GM23338 (cell line): ENCODE measurements around the gene THSD8. TPM values are rescaled to one million over a fixed set of nuclear protein-coding genes. Genes with fewer than 3 reads are reported as not detected.

Source experiments
- ATAC-seq: fragments of 200-7000 bp; cut with Tn5 transposase; 3 replicates; pipeline ENCODE4 v1.9.1; 2020
- DNase-seq: peaks from one replicate; pipeline ENCODE4 v3.0.0-alpha.2; 2015; ENCODE audit warnings: low spot score
- H2AFZ ChIP-seq: fragments of 200-600 bp; sonication (generic); 2 replicates; pipeline ENCODE4 v1.8.0; 2016; ENCODE audit warnings: antibody characterized with exemption, mild to moderate bottlenecking, moderate library complexity
- H3F3A ChIP-seq: fragments of 200-600 bp; sonication (generic); replicated peaks from 2 replicates; pipeline ENCODE4 v1.8.0; 2017; ENCODE audit warnings: antibody characterized with exemption, mixed run types, low read depth
- H3K27ac ChIP-seq: fragments of 200-600 bp; sonication (generic); 2 replicates; pipeline ENCODE4 v1.6.1; 2016; ENCODE audit warnings: low read depth
- H3K27me3 ChIP-seq: fragments of 200-600 bp; sonication (generic); 2 replicates; pipeline ENCODE4 v1.8.0; 2016; ENCODE audit warnings: mild to moderate bottlenecking, mixed run types, moderate library complexity; ENCODE audit not compliant: insufficient read depth
- H3K36me3 ChIP-seq: fragments of 200-600 bp; sonication (generic); 2 replicates; pipeline ENCODE4 v1.8.0; 2016; ENCODE audit warnings: mild to moderate bottlenecking; ENCODE audit not compliant: insufficient read depth
- H3K4me1 ChIP-seq: fragments of 200-600 bp; sonication (generic); 2 replicates; pipeline ENCODE4 v1.8.0; 2016; ENCODE audit warnings: mild to moderate bottlenecking, moderate library complexity; ENCODE audit not compliant: insufficient read depth
- H3K4me2 ChIP-seq: fragments of 200-600 bp; sonication (generic); 2 replicates; pipeline ENCODE4 v1.7.1; 2017; ENCODE audit warnings: mixed run types
- H3K4me3 ChIP-seq: fragments of 200-600 bp; sonication (generic); 2 replicates; pipeline ENCODE4 v1.6.1; 2016; ENCODE audit warnings: mixed run types
- H3K79me2 ChIP-seq: fragments of 200-600 bp; sonication (generic); replicated peaks from 2 replicates; pipeline ENCODE4 v1.8.0; 2017; ENCODE audit warnings: mild to moderate bottlenecking; ENCODE audit not compliant: insufficient read depth
- H3K9me2 ChIP-seq: fragments of 200-600 bp; sonication (generic); 2 replicates; pipeline ENCODE4 v1.8.0; 2017; ENCODE audit not compliant: insufficient read depth
- H4K20me1 ChIP-seq: fragments of 200-600 bp; sonication (generic); replicated peaks from 2 replicates; pipeline ENCODE4 v1.8.0; 2017; ENCODE audit warnings: mild to moderate bottlenecking; ENCODE audit not compliant: insufficient read depth
- H3K27ac Mint-ChIP-seq: 2 replicates; pipeline ENCODE4 v1.8.0; 2020; ENCODE audit warnings: inconsistent platforms, mild to moderate bottlenecking, moderate library complexity, mixed read lengths
- H3K27me3 Mint-ChIP-seq: 3 replicates; pipeline ENCODE4 v1.8.0; 2022; ENCODE audit warnings: low read depth, mild to moderate bottlenecking, moderate library complexity, mixed read lengths, inconsistent platforms; ENCODE audit not compliant: insufficient read depth, poor library complexity
- H3K36me3 Mint-ChIP-seq: 3 replicates; pipeline ENCODE4 v1.8.0; 2021; ENCODE audit warnings: low read depth, mild to moderate bottlenecking, inconsistent platforms, moderate library complexity, mixed read lengths
- H3K4me1 Mint-ChIP-seq: 3 replicates; pipeline ENCODE4 v1.8.0; 2020; ENCODE audit warnings: mild to moderate bottlenecking, inconsistent platforms, mixed read lengths
- H3K4me3 Mint-ChIP-seq: 3 replicates; pipeline ENCODE4 v1.8.0; 2021; ENCODE audit warnings: moderate library complexity, mild to moderate bottlenecking, inconsistent platforms, mixed read lengths
- H3K9me3 Mint-ChIP-seq: 3 replicates; pipeline ENCODE4 v1.8.0; 2020; ENCODE audit warnings: moderate library complexity, mild to moderate bottlenecking, inconsistent platforms, mixed read lengths
- CTCF ChIP-seq, 2 experiments: fragments of 200-600 bp in 1 of 2; sonication (generic) in 1 of 2; conservative IDR thresholded peaks; 2 replicates each; pipeline versions ENCODE4 v1.5.1 to v1.6.1; 2016 to 2017; ENCODE audit warnings: antibody characterized with exemption in 2 of 2, low read depth in 2 of 2, mild to moderate bottlenecking in 2 of 2, moderate library complexity in 1 of 2
- ETS1 ChIP-seq: IDR thresholded peaks from 2 replicates; pipeline ENCODE4 v1.6.1; 2016; ENCODE audit warnings: antibody characterized with exemption
- EZH2 ChIP-seq: fragments of 200-600 bp; sonication (generic); IDR thresholded peaks from one replicate; pipeline ENCODE4 v1.8.0; 2017; ENCODE audit warnings: antibody characterized with exemption, mild to moderate bottlenecking, low read depth; ENCODE audit not compliant: unreplicated experiment
- EZH2phosphoT487 ChIP-seq: fragments of 200-600 bp; sonication (generic); IDR thresholded peaks from one replicate; pipeline ENCODE4 v1.8.1; 2018; ENCODE audit warnings: antibody characterized with exemption; ENCODE audit not compliant: unreplicated experiment
- NANOG ChIP-seq: IDR thresholded peaks from 2 replicates; pipeline ENCODE4 v1.6.1; 2016; ENCODE audit warnings: antibody characterized with exemption, borderline replicate concordance
- REST ChIP-seq: IDR thresholded peaks from one replicate; pipeline ENCODE4 v1.6.1; 2018; ENCODE audit warnings: antibody characterized with exemption; ENCODE audit not compliant: unreplicated experiment
- ZNF114 ChIP-seq: fragments of 250-450 bp; sonication (Bioruptor Pico); IDR thresholded peaks from 2 replicates; pipeline ENCODE4 v1.5.0; 2020; ENCODE audit warnings: mild to moderate bottlenecking, moderate library complexity
- ZNF331 ChIP-seq: fragments of 250-450 bp; sonication (Bioruptor Pico); IDR thresholded peaks from 2 replicates; pipeline ENCODE4 v1.5.0; 2020; ENCODE audit warnings: low read depth, mild to moderate bottlenecking, moderate library complexity
- ZNF462 ChIP-seq: fragments of 250-450 bp; sonication (Bioruptor Pico); IDR thresholded peaks from 2 replicates; pipeline ENCODE4 v1.5.0; 2020; ENCODE audit warnings: mild to moderate bottlenecking, moderate library complexity
- polyA plus RNA-seq: library from polyadenylated mRNA; unstranded; fragments of >200 nt; fragmentation: Nextera tagmentation; extraction: Ambion mirVana; gene quantifications from 2 replicates; pipeline ENCODE4 v1.2.1, GENCODE V29; 2016
- total RNA-seq: library from RNA; depleted of rRNA; stranded (reverse); fragments of >200 nt; shearing (Covaris generic); gene quantifications from 2 replicates; pipeline ENCODE4 v1.2.3, GENCODE V29; 2014

The THSD8 gene
- total and polyA plus RNA-seq, 2 experiments from 2014 or later: 0.38 to 38.5 TPM

GRCh38 chr19:12767150-12767549 lies 34.7 kb upstream of the THSD8 start:
- Histone ChIP-seq H3K4me1 (peaks cover 9% of the 10 kb centered on the region; the same call in 1 of the 2 replicates), H4K20me1 (no peaks in the 10 kb centered on the region; the same call in 1 of the 2 replicates), H3K4me3 (no peak overlapping the region), H3K27me3 (no peaks in the 10 kb centered on the region), H2AFZ (no peak overlapping the region), H3K36me3 (0 out of 2 replicates have a peak, but pooled peaks cover 9% of the 10 kb centered on the region), H3K4me2 (no peak overlapping the region), H3K9me2 (no peaks in the 10 kb centered on the region), H3K79me2 (0 out of 2 replicates have a peak, but pooled peaks cover 3% of the 10 kb centered on the region), H3K27ac (no peak overlapping the region), H3F3A (peaks cover 24% of the 10 kb centered on the region)
- ATAC-seq: peak; percentile 9; the same call in 2 of the 3 replicates
- Mint-ChIP-seq H3K4me1 (peaks cover 15% of the 10 kb centered on the region), H3K27me3 (peaks cover 28% of the 10 kb centered on the region), H3K27ac (peak overlapping the region; percentile 75; the same call in 1 of the 2 replicates), H3K36me3 (peaks cover 60% of the 10 kb centered on the region), H3K9me3 (peaks cover 3% of the 10 kb centered on the region; the same call in 2 of the 3 replicates), H3K4me3 (peak overlapping the region; percentile 12; the same call in 1 of the 3 replicates)
- TF ChIP-seq ZNF462 (CRISPR knock-in tag) (no peak), NANOG (no peak), CTCF (conservative IDR thresholded peaks at IDR 0.05; ENCODE audit: low read depth in 2 of 2) (no peak), EZH2 (no peak), ZNF331 (CRISPR knock-in tag) (no peak), REST (no peak), ETS1 (no peak), EZH2phosphoT487 (no peak), ZNF114 (CRISPR knock-in tag) (no peak)
- peak; percentile 44 for DNase-seq
